ENCODE data around the gene CASP7.

GRCh38 chr10:113643183-113643582 is 36.5 kb upstream of the CASP7 start:
- TF ChIP-seq CTCF (IDR thresholded peaks at IDR 0.05) (no peak), POLR2A (IDR thresholded peaks at IDR 0.05) (no peak)
